Measurements from ENCODE around the gene DUSP7.

DNA sequence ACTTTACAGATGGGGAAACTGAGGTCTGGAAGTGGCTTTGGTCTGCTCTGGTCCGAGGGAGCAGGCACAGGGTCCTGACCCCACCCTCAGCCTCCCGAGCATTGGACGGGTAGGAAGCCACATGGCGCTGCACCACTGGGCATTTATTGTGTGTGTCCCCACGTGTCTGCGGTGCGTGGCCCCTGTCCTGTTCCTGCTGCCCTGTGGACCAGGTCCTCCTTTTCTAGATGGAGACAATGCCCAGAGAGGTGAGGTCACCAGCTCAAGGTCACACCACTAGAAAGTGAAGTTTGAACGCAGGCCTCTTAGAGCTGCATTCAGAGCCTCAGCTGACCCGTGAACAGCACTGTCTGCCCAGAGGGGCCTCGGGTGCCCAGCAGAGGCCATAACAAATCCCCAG lies 26.8 kb downstream of the DUSP7 start:
- TF ChIP-seq, protein P1, sequence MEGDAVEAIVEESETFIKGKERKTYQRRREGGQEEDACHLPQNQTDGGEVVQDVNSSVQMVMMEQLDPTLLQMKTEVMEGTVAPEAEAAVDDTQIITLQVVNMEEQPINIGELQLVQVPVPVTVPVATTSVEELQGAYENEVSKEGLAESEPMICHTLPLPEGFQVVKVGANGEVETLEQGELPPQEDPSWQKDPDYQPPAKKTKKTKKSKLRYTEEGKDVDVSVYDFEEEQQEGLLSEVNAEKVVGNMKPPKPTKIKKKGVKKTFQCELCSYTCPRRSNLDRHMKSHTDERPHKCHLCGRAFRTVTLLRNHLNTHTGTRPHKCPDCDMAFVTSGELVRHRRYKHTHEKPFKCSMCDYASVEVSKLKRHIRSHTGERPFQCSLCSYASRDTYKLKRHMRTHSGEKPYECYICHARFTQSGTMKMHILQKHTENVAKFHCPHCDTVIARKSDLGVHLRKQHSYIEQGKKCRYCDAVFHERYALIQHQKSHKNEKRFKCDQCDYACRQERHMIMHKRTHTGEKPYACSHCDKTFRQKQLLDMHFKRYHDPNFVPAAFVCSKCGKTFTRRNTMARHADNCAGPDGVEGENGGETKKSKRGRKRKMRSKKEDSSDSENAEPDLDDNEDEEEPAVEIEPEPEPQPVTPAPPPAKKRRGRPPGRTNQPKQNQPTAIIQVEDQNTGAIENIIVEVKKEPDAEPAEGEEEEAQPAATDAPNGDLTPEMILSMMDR (tag by site-specific recombination; IDR thresholded peaks at IDR 0.05): no peak
- TF ChIP-seq ZNF596 (tag by site-specific recombination; IDR thresholded peaks at IDR 0.05) (no peak), KLF10 (tag by site-specific recombination; IDR thresholded peaks at IDR 0.05) (no peak), KLF16 (tag by site-specific recombination; IDR thresholded peaks at IDR 0.05) (no peak), ZNF544 (tag by site-specific recombination; IDR thresholded peaks at IDR 0.05) (no peak), ZNF37A (tag by site-specific recombination; IDR thresholded peaks at IDR 0.05) (no peak), ZEB2 (tag by site-specific recombination; IDR thresholded peaks at IDR 0.05) (no peak), ZFP41 (tag by site-specific recombination; IDR thresholded peaks at IDR 0.05; ENCODE audit: borderline replicate concordance) (no peak), ZNF501 (tag by site-specific recombination; IDR thresholded peaks at IDR 0.05) (no peak), ZNF239 (tag by site-specific recombination; IDR thresholded peaks at IDR 0.05) (no peak)
- TF ChIP-seq, protein P2, sequence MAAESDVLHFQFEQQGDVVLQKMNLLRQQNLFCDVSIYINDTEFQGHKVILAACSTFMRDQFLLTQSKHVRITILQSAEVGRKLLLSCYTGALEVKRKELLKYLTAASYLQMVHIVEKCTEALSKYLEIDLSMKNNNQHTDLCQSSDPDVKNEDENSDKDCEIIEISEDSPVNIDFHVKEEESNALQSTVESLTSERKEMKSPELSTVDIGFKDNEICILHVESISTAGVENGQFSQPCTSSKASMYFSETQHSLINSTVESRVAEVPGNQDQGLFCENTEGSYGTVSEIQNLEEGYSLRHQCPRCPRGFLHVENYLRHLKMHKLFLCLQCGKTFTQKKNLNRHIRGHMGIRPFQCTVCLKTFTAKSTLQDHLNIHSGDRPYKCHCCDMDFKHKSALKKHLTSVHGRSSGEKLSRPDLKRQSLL (tag by site-specific recombination; IDR thresholded peaks at IDR 0.05): no peak
- TF ChIP-seq, protein P3, sequence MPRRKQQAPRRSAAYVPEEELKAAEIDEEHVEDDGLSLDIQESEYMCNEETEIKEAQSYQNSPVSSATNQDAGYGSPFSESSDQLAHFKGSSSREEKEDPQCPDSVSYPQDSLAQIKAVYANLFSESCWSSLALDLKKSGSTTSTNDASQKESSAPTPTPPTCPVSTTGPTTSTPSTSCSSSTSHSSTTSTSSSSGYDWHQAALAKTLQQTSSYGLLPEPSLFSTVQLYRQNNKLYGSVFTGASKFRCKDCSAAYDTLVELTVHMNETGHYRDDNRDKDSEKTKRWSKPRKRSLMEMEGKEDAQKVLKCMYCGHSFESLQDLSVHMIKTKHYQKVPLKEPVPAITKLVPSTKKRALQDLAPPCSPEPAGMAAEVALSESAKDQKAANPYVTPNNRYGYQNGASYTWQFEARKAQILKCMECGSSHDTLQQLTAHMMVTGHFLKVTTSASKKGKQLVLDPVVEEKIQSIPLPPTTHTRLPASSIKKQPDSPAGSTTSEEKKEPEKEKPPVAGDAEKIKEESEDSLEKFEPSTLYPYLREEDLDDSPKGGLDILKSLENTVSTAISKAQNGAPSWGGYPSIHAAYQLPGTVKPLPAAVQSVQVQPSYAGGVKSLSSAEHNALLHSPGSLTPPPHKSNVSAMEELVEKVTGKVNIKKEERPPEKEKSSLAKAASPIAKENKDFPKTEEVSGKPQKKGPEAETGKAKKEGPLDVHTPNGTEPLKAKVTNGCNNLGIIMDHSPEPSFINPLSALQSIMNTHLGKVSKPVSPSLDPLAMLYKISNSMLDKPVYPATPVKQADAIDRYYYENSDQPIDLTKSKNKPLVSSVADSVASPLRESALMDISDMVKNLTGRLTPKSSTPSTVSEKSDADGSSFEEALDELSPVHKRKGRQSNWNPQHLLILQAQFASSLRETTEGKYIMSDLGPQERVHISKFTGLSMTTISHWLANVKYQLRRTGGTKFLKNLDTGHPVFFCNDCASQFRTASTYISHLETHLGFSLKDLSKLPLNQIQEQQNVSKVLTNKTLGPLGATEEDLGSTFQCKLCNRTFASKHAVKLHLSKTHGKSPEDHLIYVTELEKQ (tag by site-specific recombination; IDR thresholded peaks at IDR 0.05; ENCODE audit: borderline replicate concordance): no peak
- TF ChIP-seq, protein P4, sequence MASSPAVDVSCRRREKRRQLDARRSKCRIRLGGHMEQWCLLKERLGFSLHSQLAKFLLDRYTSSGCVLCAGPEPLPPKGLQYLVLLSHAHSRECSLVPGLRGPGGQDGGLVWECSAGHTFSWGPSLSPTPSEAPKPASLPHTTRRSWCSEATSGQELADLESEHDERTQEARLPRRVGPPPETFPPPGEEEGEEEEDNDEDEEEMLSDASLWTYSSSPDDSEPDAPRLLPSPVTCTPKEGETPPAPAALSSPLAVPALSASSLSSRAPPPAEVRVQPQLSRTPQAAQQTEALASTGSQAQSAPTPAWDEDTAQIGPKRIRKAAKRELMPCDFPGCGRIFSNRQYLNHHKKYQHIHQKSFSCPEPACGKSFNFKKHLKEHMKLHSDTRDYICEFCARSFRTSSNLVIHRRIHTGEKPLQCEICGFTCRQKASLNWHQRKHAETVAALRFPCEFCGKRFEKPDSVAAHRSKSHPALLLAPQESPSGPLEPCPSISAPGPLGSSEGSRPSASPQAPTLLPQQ (tag by site-specific recombination; IDR thresholded peaks at IDR 0.05): no peak
- TF ChIP-seq, protein P5, sequence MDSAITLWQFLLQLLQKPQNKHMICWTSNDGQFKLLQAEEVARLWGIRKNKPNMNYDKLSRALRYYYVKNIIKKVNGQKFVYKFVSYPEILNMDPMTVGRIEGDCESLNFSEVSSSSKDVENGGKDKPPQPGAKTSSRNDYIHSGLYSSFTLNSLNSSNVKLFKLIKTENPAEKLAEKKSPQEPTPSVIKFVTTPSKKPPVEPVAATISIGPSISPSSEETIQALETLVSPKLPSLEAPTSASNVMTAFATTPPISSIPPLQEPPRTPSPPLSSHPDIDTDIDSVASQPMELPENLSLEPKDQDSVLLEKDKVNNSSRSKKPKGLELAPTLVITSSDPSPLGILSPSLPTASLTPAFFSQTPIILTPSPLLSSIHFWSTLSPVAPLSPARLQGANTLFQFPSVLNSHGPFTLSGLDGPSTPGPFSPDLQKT (IDR thresholded peaks at IDR 0.05; ENCODE audit: borderline replicate concordance, low read depth, low read length): no peak

Measured in HEK293 (cell line).